HG03039 (cell line): ENCODE results near the gene TFPT.

Experiments used
- ATAC-seq: cut with Tn5 transposase; IDR thresholded peaks from one replicate; pipeline ENCODE4 v1.9.1; 2021; ENCODE audit warnings: mild to moderate bottlenecking, moderate library complexity; ENCODE audit not compliant: unreplicated experiment

TFPT gene, protein sequence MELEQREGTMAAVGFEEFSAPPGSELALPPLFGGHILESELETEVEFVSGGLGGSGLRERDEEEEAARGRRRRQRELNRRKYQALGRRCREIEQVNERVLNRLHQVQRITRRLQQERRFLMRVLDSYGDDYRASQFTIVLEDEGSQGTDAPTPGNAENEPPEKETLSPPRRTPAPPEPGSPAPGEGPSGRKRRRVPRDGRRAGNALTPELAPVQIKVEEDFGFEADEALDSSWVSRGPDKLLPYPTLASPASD

DNA sequence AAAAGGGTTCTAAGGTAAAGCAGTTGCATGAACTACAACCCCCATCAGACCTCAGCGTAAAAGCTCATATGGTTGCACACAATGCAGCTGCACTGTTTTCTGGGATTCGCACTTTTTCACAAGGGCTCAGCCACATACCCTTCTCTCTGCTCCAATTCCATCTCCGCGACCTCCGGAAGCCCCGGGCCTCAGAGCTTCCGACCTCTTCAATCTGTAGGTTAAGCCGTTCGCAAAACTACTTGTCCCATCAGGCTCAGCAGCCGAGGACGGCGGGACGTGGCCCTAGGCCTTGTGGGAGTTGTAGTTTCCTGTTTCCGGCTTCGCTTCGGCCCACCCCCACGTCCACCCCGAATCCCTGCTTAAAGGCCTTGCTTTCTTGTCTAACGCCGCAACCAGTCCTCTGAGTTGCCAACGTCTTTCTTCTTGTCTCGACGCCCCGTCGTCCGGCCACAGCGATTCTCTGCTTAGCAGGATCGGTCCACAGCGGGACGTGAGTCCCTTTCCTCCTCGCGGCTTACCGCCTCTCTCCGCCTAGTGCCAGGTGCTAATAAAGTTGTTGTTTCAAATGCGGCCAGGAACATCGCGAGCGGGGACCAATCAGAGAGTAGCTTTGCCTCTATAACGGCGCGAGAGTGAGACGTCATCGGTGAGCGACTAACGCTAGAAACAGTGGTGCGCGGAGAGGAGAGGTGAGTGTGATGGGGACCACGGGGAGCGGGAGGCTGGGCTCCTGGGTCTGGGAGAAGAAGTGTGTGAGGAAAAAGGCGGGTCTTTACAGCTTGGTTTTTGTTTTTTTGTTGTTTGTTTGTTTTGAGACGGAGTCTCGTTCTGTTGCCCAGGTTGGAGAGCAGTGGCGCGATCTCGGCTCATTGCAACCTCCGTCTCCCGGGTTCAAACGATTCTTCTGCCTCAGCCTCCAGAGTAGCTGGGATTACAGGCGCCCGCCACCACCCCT, at the start of gene TFPT, which contains the start of gene PRPF31:
Gene TFPT, minus strand, starts transcription at position 549 of the 955 bp plus-strand sequence. Its CDS starts 388 bp downstream, at position 161.
Gene PRPF31, plus strand, starts transcription at position 646 of the 955 bp plus-strand sequence. CDS start 2,525 bp downstream, outside the sequence.
- ATAC-seq, result peak; percentile 74

DNA sequence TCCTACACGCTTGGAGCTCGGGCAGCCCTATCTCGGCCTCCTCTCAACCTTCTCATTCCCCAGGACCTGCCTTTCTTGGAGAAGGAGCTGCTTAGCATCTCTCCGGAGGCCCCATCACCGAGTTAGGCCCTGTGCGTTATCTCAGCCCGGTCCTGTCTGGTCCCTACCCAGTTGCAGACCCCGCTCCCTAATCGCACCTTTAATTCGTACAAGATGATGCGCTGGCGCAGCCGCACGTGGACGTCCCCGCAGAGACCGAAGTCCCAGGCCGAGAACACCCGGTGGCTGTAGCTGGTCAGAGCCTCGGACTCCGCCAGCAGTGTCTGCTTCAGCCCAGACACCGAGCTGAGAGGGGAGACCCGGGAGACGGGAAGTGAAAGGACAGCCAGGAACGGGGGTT, 49.8 kb upstream of the TFPT start:
- no peak for ATAC-seq

DNA sequence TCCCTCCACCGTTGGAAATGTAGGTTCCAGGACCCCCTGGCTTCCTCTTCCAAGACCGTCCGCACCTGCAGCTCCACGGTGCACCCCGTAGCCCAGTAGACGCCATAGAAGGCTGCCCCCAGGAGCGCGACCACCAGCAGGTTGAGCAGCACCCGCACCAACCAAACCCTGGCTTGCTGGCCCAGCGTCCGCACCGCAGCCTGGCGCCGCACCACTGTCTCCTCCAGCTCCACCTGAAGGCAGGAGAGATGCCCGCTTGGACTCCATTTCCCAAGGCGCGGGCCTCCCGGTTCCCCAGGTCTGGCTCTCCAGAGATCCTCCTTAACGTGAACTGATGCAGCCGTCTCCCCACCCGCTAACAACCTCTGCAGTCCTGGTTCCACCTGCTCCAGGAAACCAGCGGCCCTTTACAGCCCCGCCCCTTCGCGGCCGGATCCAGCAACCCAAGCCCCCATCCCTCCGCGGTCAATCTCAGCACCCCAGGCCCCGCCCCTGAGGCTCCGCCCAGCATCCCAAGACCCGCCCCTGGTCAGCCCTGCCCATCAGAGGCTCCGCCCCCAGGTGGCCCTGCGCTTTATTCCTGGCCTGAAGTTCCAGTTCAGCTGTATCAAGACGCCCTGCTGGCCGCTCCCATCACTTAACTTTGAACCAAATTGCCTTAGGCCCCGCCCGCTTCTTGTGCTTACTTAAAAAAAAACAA, 49.1 kb upstream of the TFPT start:
- ATAC-seq, result no peak

DNA sequence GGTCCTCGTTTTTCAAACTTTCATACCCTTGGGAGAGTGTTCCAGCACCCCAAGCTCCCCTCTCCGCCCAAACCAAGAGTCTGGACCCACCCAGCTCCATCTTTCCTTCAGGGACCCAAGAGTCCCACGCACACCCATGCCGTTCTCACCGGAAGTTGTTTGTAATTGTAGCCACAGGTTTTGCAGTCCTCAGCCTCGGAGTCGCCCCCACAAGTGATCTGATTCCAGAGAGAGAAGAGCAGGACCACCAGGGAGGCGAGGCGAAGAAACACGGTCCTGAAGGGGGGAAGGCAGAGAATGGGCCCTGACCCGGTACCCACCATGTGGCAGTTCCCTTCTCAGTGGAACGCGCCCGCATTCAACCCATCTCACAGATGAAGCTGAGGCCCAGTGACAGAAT, 47.4 kb upstream of the TFPT start:
- no peak for ATAC-seq

DNA sequence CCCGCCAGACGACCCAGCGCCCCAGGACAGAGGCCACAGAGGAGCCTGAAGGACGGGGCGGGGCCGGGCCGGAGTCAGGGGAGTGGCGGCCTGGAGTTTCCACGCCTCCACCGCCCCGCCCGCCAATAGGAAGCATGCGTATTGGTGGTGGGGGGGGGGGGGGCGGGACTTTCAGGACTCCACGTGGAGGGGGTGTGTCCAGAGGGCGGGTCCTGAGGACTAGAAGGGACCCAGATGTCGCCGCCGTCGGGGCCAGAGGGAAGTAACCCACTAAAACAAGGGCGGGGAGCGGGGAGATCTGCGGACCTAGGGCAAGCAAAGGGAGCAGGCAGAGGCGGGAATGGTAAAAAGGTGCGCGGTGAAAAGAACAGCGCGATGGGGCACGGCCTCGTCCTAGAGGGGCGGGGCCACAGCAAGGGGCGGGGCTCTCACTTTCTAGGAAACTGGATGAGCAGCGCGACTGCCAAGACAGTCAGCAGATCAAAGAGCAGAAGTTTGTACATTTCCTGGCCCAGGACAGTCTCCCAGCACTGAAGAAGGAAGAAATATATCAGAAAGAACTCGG, 46.9 kb upstream of the TFPT start:
- ATAC-seq, result no peak

DNA sequence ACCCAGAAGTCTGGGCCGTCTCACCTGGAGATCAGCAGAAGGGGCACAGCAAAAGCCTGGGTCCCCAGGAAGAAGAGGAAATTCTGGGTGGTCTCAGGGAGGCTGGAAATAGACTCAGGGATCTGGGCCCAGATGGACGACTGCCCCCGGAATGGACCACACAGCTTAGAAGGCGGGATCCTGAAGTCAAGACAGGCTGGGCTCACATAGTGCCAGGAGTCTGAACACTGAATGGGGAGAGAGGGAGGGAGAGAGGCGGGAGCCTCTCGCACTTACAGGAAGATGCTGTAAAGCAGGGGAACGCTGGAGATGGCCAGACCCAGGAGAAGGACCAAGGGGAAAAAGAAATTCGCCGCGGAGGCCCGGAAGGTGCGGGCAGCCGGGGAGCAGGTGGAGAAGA, 45.4 kb upstream of the TFPT start:
- no peak for ATAC-seq

DNA sequence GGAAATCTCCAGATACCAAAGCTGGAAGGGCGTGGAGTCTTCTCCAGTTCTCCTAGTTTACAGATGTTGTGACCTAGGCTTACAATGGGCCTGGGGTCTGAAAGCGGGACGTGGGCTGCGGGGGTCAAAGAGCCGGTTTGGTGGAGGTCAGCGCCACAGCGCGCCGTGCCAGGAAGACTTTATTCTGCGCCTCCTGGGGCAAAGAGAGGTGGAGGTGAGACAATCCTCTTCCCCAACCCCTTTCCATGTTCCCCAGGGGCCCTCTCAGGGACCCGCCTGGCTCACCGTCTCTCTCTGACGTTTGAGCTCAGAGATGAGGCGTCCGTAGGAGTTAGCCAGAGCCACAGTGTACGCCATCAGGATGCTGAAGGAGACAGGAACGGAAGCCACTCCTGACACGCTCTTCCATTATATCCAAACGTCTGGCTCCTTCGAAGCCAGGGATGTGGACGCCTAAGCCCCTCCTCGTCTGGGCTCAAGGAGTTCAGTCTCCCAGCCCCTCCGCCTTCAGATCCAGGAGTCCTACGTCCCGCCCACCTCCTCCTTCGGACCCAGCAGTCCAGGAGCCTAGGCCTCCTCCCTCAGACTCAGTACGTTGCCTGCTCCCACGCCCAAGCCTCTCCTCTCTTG, 44.8 kb upstream of the TFPT start:
- ATAC-seq, result no peak

DNA sequence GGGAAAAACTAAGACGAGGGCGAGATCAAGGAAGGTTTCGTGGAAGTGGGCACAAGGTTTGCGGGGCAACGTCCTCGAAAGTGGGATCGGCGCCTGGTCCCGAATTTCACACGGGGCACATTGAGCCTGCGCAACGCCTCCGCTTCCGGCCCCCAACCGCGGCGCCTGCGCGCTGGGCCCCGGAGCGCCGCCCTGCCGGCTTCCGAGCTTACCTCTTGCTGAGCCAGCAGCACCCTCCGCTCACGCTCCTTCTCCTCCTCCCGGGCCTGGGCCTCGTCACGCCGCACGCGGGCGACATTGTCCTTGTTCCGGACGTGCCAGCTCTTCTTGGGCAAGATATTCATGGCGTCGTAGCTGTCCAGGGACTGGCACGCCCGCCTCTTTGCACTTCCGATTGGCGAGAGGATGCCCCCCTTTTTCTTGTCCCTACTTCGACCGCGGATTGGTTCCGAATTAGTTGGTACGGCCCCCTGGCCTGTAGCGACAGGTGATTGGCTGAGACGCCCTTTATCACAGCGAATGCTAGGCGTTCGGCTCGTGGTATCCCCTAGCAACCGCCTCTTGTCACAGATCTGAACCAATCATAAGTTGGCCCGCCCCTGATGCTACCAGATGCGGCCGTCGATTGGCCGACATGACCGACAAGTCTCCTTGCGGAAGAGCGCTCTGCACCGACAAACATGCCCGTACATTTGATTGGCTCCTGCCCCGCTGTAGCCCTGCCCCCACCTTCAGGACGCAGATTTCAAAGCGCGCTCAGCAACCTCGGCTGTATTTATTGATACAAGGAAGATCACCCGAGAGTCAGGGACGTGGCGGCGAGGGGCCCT, 44.1 kb upstream of the TFPT start, which contains the start of gene LENG1:
Gene LENG1, minus strand, starts transcription at position 370 of the 830 bp plus-strand sequence. Its CDS starts 26 bp downstream, at position 344.
- ATAC-seq, result peak; percentile 88

DNA sequence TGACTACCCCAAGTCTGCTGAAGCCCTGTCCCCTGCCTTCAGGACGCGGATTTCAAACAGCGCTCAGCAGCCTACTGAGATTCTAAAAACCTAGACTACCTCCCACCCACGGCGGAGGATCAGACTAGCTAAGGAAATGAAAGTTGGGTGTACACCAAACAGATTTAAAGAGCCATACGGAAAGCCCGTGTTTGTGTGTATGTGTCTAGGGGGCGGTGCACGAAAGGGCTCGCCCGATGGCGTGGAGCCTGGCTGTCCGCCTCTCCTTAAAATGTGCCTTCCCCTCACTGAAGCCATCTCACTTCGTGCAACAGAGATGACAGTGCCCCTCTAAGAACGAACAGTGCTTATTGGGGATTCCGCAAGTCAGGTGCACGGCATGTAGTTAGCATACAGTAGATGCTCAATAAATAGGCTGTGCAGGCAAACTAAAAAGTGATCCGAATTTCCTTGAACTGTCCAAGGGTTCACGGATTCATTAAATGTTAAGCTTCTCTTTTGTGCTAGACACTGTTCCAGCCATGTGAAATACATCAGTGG, 43.4 kb upstream of the TFPT start:
- ATAC-seq, result no peak

DNA sequence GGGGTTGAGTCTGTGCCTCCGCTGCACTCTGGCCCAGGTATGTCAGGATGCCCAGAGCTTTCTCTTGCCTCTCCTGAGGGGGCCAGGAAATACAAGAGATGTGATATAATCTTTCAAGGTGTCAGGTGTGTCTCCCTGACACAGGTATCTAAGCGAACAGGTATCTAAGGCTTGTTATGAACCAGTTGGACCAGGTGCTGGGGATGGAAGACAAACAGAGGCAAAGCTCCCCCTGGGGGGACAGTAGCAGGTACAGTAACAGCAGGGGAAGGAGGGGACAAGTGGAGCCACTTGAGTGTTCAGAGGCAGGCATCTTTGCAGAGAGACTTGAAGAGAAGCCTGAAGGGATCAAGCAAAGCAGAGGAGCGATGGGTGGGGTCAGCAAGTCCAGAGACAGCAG, 41.5 kb upstream of the TFPT start:
- ATAC-seq, result no peak

DNA sequence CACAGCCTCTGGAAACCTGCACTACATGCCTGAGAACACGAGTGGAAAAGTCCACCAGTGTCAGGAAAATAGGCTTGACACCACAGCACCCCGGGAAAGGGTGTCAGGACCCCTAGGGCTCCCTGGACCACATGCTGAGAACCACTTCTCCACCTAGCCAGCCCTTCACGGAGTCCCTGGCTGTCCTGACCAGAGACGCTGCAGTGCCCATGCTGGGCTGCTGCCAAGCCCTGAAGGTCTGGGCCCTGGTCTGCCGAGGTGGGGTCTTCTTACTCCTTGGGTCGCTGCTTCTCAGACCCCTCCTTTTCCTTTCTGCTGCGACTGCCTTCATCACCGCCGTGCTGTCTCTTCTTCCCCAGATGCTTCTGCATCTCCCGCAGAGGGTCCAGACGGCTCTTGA, 41.0 kb upstream of the TFPT start:
- ATAC-seq, result no peak

DNA sequence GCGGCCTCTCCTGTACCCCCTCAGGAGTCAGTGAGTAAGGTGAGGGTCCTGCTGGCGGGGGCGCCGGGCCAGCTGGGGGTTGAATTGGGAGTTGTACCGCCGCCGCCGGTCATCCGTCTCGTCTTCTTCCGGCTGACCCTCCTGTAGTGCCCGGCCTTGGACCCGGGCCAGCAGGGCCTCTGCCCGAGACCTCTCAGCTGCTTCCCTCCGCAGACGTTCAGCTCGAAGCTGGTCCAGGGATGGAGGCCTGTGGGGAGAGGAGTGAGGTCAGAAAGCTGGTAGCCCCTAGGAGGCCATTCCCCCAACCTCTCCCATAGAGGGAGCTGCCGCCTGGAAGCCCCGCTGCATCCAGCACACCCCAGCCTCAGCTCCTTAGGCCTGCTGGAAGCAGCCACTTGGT, 40.2 kb upstream of the TFPT start:
- no peak for ATAC-seq

DNA sequence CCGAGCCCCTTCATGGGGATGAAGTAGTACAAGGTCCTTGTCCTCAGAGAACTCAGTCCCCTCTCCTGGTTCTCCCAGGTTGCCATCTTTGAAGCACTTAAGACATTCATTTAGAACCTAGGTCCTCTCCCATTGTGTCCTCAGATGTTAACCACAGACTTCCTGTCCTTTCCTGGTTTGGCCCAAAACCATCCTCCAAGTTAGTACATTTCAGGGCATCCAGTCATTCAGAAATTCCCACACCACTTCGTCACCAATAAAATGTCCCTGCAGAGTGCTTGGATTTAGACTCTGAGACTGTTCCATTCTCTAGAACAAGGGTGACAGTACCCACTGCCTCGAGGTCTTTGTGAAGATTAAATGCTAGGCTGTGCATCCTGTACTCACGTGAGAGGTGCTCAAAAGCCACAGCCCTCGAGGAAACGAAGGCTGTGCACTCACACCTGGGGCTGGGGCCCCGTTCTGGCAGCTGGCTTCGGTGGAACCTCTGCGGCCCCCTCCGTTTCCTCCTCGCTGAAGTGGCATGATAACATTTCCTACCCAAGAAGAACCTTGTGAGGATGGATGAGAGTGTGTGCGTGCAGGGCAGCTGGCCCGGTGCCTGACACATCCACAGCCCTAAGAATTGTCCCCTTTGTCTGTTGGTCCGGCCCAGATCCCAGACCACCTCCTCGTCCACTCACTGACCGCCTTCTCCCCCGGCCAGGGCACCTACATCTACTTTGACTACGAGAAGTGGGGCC, 39.3 kb upstream of the TFPT start:
- no peak for ATAC-seq

DNA sequence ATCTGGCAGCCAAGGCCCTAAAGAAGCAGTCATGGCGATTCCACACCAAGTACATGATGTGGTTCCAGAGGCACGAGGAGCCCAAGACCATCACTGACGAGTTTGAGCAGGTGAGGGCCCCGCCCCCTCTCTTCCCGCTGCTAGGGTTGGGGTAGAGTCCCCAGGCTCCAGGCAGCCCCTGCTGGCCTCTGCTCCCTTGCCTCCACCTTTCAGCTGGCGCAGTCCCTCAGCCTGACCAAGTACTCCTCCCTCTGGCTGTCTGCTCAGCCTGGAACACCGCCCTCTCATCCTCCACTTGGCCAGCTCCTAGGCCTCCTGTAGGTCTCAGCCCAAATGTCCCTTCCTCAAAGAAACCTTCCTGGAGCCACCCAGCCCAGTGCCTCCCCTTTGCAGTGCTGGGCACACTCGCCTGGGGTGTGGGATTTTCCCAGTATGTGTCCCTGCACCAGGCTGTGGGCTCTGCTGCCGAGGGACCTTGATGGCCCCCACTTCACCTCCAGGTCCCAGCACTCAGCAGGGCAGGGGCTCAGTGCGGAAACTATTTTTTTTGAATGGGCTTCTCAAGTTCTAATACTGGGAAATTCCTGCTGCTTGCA, 38.4 kb upstream of the TFPT start:
- no peak for ATAC-seq

DNA sequence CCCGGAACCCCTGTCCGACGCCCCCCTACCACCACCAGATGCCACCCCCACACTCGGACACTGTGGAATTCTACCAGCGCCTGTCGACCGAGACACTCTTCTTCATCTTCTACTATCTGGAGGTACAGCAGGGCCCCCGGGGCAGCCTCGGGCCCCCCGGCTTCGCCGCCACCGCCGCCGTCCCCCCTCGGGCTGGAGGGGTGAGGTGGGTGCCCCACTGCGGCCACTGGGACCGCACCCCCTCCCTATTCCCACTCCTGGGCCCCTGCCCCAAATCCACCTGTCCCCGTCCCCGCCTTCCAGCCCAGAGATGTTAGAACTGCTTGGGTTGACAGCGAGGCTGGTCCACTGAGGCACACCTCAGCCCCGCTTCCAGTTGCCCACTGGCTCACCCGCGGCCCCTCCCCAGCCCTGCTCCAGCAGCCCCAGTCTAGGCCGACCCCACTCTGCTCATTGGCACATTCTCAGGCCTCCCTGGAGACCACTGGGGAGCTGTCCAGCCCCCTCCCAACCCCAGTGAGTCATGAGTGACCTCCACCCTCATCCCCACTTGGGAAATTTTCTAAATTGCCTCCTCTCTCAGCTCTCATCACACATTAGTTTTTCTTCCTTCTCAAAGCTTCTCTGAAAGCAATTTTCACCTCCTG, 37.5 kb upstream of the TFPT start:
- no peak for ATAC-seq

DNA sequence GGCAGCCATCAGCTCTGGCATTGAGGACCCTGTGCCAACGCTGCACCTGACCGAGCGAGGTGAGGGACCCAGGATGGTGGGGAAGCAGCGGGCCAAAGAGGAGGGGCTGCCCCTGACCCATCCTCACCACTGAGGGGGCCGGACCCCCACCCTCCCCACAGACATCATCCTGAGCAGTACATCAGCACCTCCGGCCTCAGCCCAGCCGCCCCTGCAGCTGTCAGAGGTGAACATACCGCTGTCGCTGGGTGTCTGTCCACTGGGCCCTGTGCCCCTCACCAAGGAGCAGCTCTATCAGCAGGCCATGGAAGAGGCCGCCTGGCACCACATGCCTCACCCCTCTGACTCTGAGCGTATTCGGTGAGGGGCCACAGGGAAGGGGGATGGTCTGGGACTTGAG, 36.8 kb upstream of the TFPT start:
- ATAC-seq, result no peak

DNA sequence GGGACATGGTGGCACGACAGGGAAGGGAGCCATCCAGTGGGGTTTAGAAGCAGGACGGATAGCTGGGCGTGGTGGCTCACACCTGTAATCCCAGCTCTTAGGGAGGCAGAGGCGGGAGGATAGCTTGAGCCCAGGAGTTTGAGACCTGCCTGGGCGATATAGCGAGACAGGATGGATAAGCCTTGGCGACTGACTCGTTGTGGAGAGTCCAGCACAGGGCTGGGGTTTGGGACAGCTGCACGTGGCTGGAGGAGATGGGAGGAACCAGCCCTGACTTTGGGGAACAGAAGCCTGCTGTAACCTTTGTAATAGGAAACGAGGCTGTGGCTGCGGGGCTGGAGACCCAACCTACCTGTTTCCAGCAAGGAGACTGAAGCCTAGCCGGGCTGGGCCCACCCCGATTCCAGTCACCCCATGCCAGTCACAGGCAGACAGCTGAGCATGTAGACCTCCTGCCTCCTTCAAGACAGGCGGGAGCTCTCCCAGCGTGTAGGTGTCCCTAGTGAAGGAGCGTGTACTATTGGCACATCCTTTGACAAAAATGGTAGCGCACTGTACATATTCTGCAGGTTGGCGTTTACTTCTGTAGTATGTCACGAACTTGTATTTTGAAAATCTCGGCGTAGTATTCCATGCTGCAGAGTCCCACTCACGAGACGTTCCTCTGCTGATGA, 36.0 kb upstream of the TFPT start:
- no peak for ATAC-seq
